MM.1S (cell line): Measurements from ENCODE around the gene RHOBTB3.

Experiments
- DNase-seq: peaks from one replicate; pipeline ENCODE4 v3.0.0-alpha.2; 2015
- H2AFZ ChIP-seq: fragments of 300-600 bp; sonication (generic); 2 replicates; pipeline ENCODE4 v1.6.0; 2016; ENCODE audit warnings: antibody characterized with exemption, low read length
- H3F3A ChIP-seq: fragments of 300-600 bp; sonication (generic); 2 replicates; pipeline ENCODE4 v1.6.1; 2016; ENCODE audit warnings: mild to moderate bottlenecking, antibody characterized with exemption, low read length, moderate library complexity, mixed read lengths; ENCODE audit not compliant: insufficient read depth
- H3K27ac ChIP-seq: fragments of 300-600 bp; sonication (generic); 2 replicates; pipeline ENCODE4 v1.5.1; 2016; ENCODE audit warnings: mild to moderate bottlenecking, low read length
- H3K27me3 ChIP-seq: fragments of 300-600 bp; sonication (generic); replicated peaks from 2 replicates; pipeline ENCODE4 v1.6.0; 2016; ENCODE audit warnings: low read length; ENCODE audit not compliant: insufficient read depth
- H3K36me3 ChIP-seq: fragments of 300-600 bp; sonication (generic); replicated peaks from 2 replicates; pipeline ENCODE4 v1.6.1; 2016; ENCODE audit warnings: mild to moderate bottlenecking, low read length, mixed read lengths; ENCODE audit not compliant: insufficient read depth
- H3K4me1 ChIP-seq: fragments of 300-600 bp; sonication (generic); 2 replicates; pipeline ENCODE4 v1.6.1; 2016; ENCODE audit warnings: low read length, mixed read lengths
- H3K4me2 ChIP-seq: fragments of 300-600 bp; sonication (generic); 2 replicates; pipeline ENCODE4 v1.6.0; 2016; ENCODE audit warnings: low read depth, low read length
- H3K4me3 ChIP-seq: fragments of 300-600 bp; sonication (generic); 2 replicates; pipeline ENCODE4 v1.5.1; 2016; ENCODE audit warnings: low read length, mixed read lengths
- H3K79me2 ChIP-seq: fragments of 300-600 bp; sonication (generic); 2 replicates; pipeline ENCODE4 v1.6.1; 2016; ENCODE audit warnings: mixed run types, low read length, mixed read lengths
- H3K9ac ChIP-seq: fragments of 300-600 bp; sonication (generic); 2 replicates; pipeline ENCODE4 v1.6.1; 2016; ENCODE audit warnings: low read length, mixed read lengths
- H3K9me2 ChIP-seq: fragments of 300-600 bp; sonication (generic); replicated peaks from 2 replicates; pipeline ENCODE4 v1.6.1; 2016; ENCODE audit warnings: mild to moderate bottlenecking, low read length, mixed read lengths; ENCODE audit not compliant: insufficient read depth
- H3K9me3 ChIP-seq: fragments of 300-600 bp; sonication (generic); replicated peaks from 2 replicates; pipeline ENCODE4 v1.6.1; 2016; ENCODE audit warnings: mild to moderate bottlenecking, low read length, mixed read lengths; ENCODE audit not compliant: insufficient read depth
- H4K20me1 ChIP-seq: fragments of 300-600 bp; sonication (generic); 2 replicates; pipeline ENCODE4 v1.6.1; 2016; ENCODE audit warnings: mild to moderate bottlenecking, low read length, moderate library complexity, mixed read lengths; ENCODE audit not compliant: insufficient read depth
- CTCF ChIP-seq: fragments of 300-600 bp; sonication (generic); IDR thresholded peaks from 2 replicates; pipeline ENCODE4 v1.5.1; 2016; ENCODE audit warnings: antibody characterized with exemption, low read length, mixed read lengths
- EZH2 ChIP-seq: fragments of 300-600 bp; sonication (generic); optimal IDR thresholded peaks from 2 replicates; pipeline ENCODE3; 2017; ENCODE audit warnings: low read depth, mild to moderate bottlenecking, antibody characterized with exemption, low read length, mixed read lengths
- EZH2phosphoT487 ChIP-seq: fragments of 300-600 bp; sonication (generic); IDR thresholded peaks from 2 replicates; pipeline ENCODE4 v1.6.1; 2018; ENCODE audit warnings: antibody characterized with exemption, low read length

Gene RHOBTB3

GRCh38 chr5:95841914-95842812 is 111.0 kb downstream of the RHOBTB3 start:
- TF ChIP-seq EZH2phosphoT487, result no peak
- no peak for DNase-seq
- no peaks in the 10 kb centered on the region for H3K36me3 ChIP-seq
- no peaks in the 10 kb centered on the region for H3K79me2 ChIP-seq
- H3K9me2 ChIP-seq, result no peaks in the 10 kb centered on the region
- H3K4me2 ChIP-seq, result no peak overlapping the region
- H4K20me1 ChIP-seq, result no peaks in the 10 kb centered on the region
- no peak overlapping the region for H3K27ac ChIP-seq
- no peak overlapping the region for H2AFZ ChIP-seq
- H3K4me3 ChIP-seq, result no peak overlapping the region
- no peaks in the 10 kb centered on the region for H3K27me3 ChIP-seq
- H3F3A ChIP-seq, result no peaks in the 10 kb centered on the region
- H3K9ac ChIP-seq, result no peak overlapping the region
- H3K9me3 ChIP-seq, result no peaks in the 10 kb centered on the region
- H3K4me1 ChIP-seq, result peaks cover 20% of the 10 kb centered on the region

- no peak overlapping the region for H3K9ac ChIP-seq
- no peaks in the 10 kb centered on the region for H3F3A ChIP-seq
- TF ChIP-seq CTCF (peak; percentile 63), EZH2 (no peak)
- no peaks in the 10 kb centered on the region for H3K27me3 ChIP-seq
- H3K4me2 ChIP-seq, result peak overlapping the region; percentile 16; the same call in 1 of the 2 replicates
- H3K36me3 ChIP-seq, result no peaks in the 10 kb centered on the region
- H3K27ac ChIP-seq, result peak overlapping the region; percentile 15; the same call in 1 of the 2 replicates
- no peaks in the 10 kb centered on the region for H3K9me2 ChIP-seq
- H3K4me1 ChIP-seq, result peaks cover 20% of the 10 kb centered on the region
- H4K20me1 ChIP-seq, result no peaks in the 10 kb centered on the region
- H2AFZ ChIP-seq, result peak overlapping the region; percentile 43
- DNase-seq, result peak; percentile 94
- no peak overlapping the region for H3K4me3 ChIP-seq
- no peaks in the 10 kb centered on the region for H3K79me2 ChIP-seq
- no peaks in the 10 kb centered on the region for H3K9me3 ChIP-seq
These were observed 111.9 kb downstream of the RHOBTB3 start for GRCh38 chr5:95842854-95843544.

GRCh38 chr5:95843733-95844223 is 112.6 kb downstream of the RHOBTB3 start:
- no peaks in the 10 kb centered on the region for H3K27me3 ChIP-seq
- no peak for DNase-seq
- TF ChIP-seq CTCF (no peak), EZH2 (no peak), EZH2phosphoT487 (no peak)
- no peaks in the 10 kb centered on the region for H3K9me3 ChIP-seq
- H3K9ac ChIP-seq, result no peak overlapping the region
- H3K79me2 ChIP-seq, result no peaks in the 10 kb centered on the region
- no peaks in the 10 kb centered on the region for H3K36me3 ChIP-seq
- H2AFZ ChIP-seq, result peak overlapping the region; percentile 7; the same call in 1 of the 2 replicates
- no peak overlapping the region for H3K4me3 ChIP-seq
- H3K9me2 ChIP-seq, result no peaks in the 10 kb centered on the region
- H3F3A ChIP-seq, result no peaks in the 10 kb centered on the region
- no peak overlapping the region for H3K4me2 ChIP-seq
- no peaks in the 10 kb centered on the region for H4K20me1 ChIP-seq
- peak overlapping the region; percentile 15; the same call in 1 of the 2 replicates for H3K27ac ChIP-seq
- peaks cover 20% of the 10 kb centered on the region for H3K4me1 ChIP-seq
